Activated CD4-positive, alpha-beta T cell treated with anti-CD3 and anti-CD28 coated beads for 36 hours (primary cell): ENCODE results near the gene CAPN3. TPM values are rescaled to one million over a fixed set of nuclear protein-coding genes. Genes with fewer than 3 reads are reported as not detected.
"Not testable (repeated sequence)": the region's sequence is repeated elsewhere in the genome, so short reads cannot be mapped to it uniquely, and the experiment has no call there.

Experiments
- ATAC-seq: fragments of 200-7000 bp; cut with Tn5 transposase; one replicate; pipeline ENCODE4 v1.10.0; 2021; ENCODE audit warnings: mild to moderate bottlenecking, moderate library complexity
- CTCF ChIA-PET: fragments of 350-600 bp; sonication (Branson Sonifier 250); formaldehyde crosslinking; loops from one replicate; lab custom pipeline; 2021; ENCODE audit warnings: antibody characterized with exemption; lab: Charles Lee
- POLR2A ChIA-PET: fragments of 350-600 bp; sonication (Branson Sonifier 250); formaldehyde crosslinking; loops from one replicate; lab custom pipeline; 2021; ENCODE audit warnings: antibody characterized with exemption, inconsistent platforms; lab: Charles Lee
- DNase-seq: peaks from one replicate; pipeline ENCODE4 v3.0.0-alpha.2; 2020
- H3K27ac Mint-ChIP-seq: one replicate; pipeline ENCODE4 v1.8.0; 2021; ENCODE audit warnings: mixed read lengths
- H3K27me3 Mint-ChIP-seq: one replicate; pipeline ENCODE4 v1.8.0; 2021; ENCODE audit warnings: mixed read lengths
- H3K36me3 Mint-ChIP-seq: one replicate; pipeline ENCODE4 v1.8.0; 2021; ENCODE audit warnings: low read depth, mixed read lengths
- H3K4me1 Mint-ChIP-seq: one replicate; pipeline ENCODE4 v1.8.0; 2021; ENCODE audit warnings: mixed read lengths
- H3K4me3 Mint-ChIP-seq: one replicate; pipeline ENCODE4 v1.8.0; 2021; ENCODE audit warnings: mild to moderate bottlenecking, moderate library complexity, mixed read lengths
- H3K9me3 Mint-ChIP-seq: one replicate; pipeline ENCODE4 v1.8.0; 2021; ENCODE audit warnings: low read depth, mixed read lengths
- intact Hi-C, 2 experiments: fragments of 100-400 bp; cut with DNase I in 1 of 2; cut with micrococcal nuclease in 1 of 2; formaldehyde crosslinking; loops; one replicate each; pipeline versions ENCODE4 v1.14.2 to v1.15.1; 2022 to 2024; cut with DNase I, micrococcal nuclease
- total RNA-seq, 2 experiments: library from RNA; stranded (reverse); gene quantifications; one replicate each; pipeline ENCODE4 v1.2.3, GENCODE V29; 2021

Gene CAPN3
- 1 to 10 TPM; 2.1 to 2.7 TPM for total RNA-seq

GRCh38 chr15:42359249-42359648 is at the start of gene CAPN3:
TSS of gene CAPN3 (plus strand) at chr15:42359501. CDS start at chr15:42359806, 305 bp downstream.
- ATAC-seq (no peak), DNase-seq (no peak)
- Mint-ChIP-seq H3K27me3 (no peaks in the 10 kb centered on the region), H3K4me3 (no peak within 1 kb of the TSS), H3K9me3 (no peaks in the 10 kb centered on the region), H3K36me3 (peaks cover 2% of the 10 kb centered on the region), H3K27ac (no peak within 1 kb of the TSS), H3K4me1 (no peaks in the 10 kb centered on the region)
- CTCF ChIA-PET = no interaction called here
- POLR2A ChIA-PET = no interaction called here
- intact Hi-C loops = no loop called here

GRCh38 chr15:42313463-42313862 is 45.8 kb upstream of the CAPN3 start:
- intact Hi-C loops = no loop called here
- Mint-ChIP-seq H3K36me3 (peaks cover 8% of the 10 kb centered on the region), H3K9me3 (no peaks in the 10 kb centered on the region), H3K27me3 (no peaks in the 10 kb centered on the region), H3K27ac (no peak overlapping the region), H3K4me1 (peaks cover 1% of the 10 kb centered on the region), H3K4me3 (no peak overlapping the region)
- DNase-seq (no peak), ATAC-seq (no peak)
- ChIA-PET CTCF (no interaction called here), POLR2A (no interaction called here)

- DNase-seq (no peak), ATAC-seq (no peak)
- CTCF ChIA-PET = no interaction called here
- no peak overlapping the region for H3K4me3 Mint-ChIP-seq
- POLR2A ChIA-PET = no interaction called here
- H3K27me3 Mint-ChIP-seq = no peaks in the 10 kb centered on the region
- H3K4me1 Mint-ChIP-seq = peaks cover 1% of the 10 kb centered on the region
- peaks cover 8% of the 10 kb centered on the region for H3K36me3 Mint-ChIP-seq
- intact Hi-C loops = no loop called here
- no peak overlapping the region for H3K27ac Mint-ChIP-seq
- H3K9me3 Mint-ChIP-seq = no peaks in the 10 kb centered on the region
These were observed 44.5 kb upstream of the CAPN3 start for GRCh38 chr15:42314818-42315217.

- ATAC-seq (no peak), DNase-seq (no peak)
- H3K4me1 Mint-ChIP-seq = peaks cover 1% of the 10 kb centered on the region
- no peaks in the 10 kb centered on the region for H3K27me3 Mint-ChIP-seq
- no peaks in the 10 kb centered on the region for H3K9me3 Mint-ChIP-seq
- H3K4me3 Mint-ChIP-seq = no peak overlapping the region
- H3K27ac Mint-ChIP-seq = no peak overlapping the region
- intact Hi-C loops = no loop called here
- POLR2A ChIA-PET = no interaction called here
- CTCF ChIA-PET = no interaction called here
- H3K36me3 Mint-ChIP-seq = peaks cover 8% of the 10 kb centered on the region
These were observed 43.8 kb upstream of the CAPN3 start for GRCh38 chr15:42315521-42315920.

- H3K4me3 Mint-ChIP-seq = not testable (repeated sequence)
These were observed 43.0 kb upstream of the CAPN3 start for GRCh38 chr15:42316282-42316805.

GRCh38 chr15:42319206-42319605 is 40.1 kb upstream of the CAPN3 start:
- Mint-ChIP-seq H3K36me3 (peaks cover 12% of the 10 kb centered on the region), H3K27me3 (no peaks in the 10 kb centered on the region), H3K27ac (no peak overlapping the region), H3K4me3 (no peak overlapping the region), H3K9me3 (no peaks in the 10 kb centered on the region), H3K4me1 (peaks cover 1% of the 10 kb centered on the region)
- no peak for ATAC-seq
- intact Hi-C loops = no loop called here
- ChIA-PET POLR2A (no interaction called here), CTCF (interaction anchor here (1.5 kb wide), 1 partner anchor 10 kb away, joined by 7 read pairs; no protein-coding TSS in a partner anchor)
- DNase-seq = no peak

More at GRCh38 chr15:42316282-42316805, 43.0 kb upstream of the CAPN3 start:
- CTCF ChIA-PET, POLR2A ChIA-PET, intact Hi-C loops, ATAC-seq, H3K27me3 Mint-ChIP-seq, H3K4me1 Mint-ChIP-seq, H3K36me3 Mint-ChIP-seq, H3K27ac Mint-ChIP-seq, H3K9me3 Mint-ChIP-seq, DNase-seq: not testable (repeated sequence)

- intact Hi-C loops = no loop called here
- ChIA-PET POLR2A (no interaction called here), CTCF (interaction anchor here (0.6 kb wide), 1 partner anchor 962 kb away, joined by 3 read pairs; no protein-coding TSS in a partner anchor)
- Mint-ChIP-seq H3K4me1 (no peaks in the 10 kb centered on the region), H3K4me3 (no peak overlapping the region), H3K9me3 (no peaks in the 10 kb centered on the region), H3K27ac (no peak overlapping the region), H3K27me3 (no peaks in the 10 kb centered on the region), H3K36me3 (peaks cover 18% of the 10 kb centered on the region)
- DNase-seq (no peak), ATAC-seq (no peak)
These were observed 35.0 kb upstream of the CAPN3 start for GRCh38 chr15:42324308-42324707.

GRCh38 chr15:42329161-42329560 is 30.1 kb upstream of the CAPN3 start:
- ChIA-PET POLR2A (no interaction called here), CTCF (interaction anchor here (2.2 kb wide), 1 partner anchor 10 kb away, joined by 7 read pairs; no protein-coding TSS in a partner anchor)
- DNase-seq = no peak
- H3K9me3 Mint-ChIP-seq = no peaks in the 10 kb centered on the region
- no peak for ATAC-seq
- H3K36me3 Mint-ChIP-seq = peaks cover 19% of the 10 kb centered on the region
- H3K4me3 Mint-ChIP-seq = no peak overlapping the region
- H3K4me1 Mint-ChIP-seq = no peaks in the 10 kb centered on the region
- H3K27ac Mint-ChIP-seq = no peak overlapping the region
- H3K27me3 Mint-ChIP-seq = no peaks in the 10 kb centered on the region
- intact Hi-C loops = no loop called here

GRCh38 chr15:42329992-42330391 is 29.3 kb upstream of the CAPN3 start:
- ChIA-PET CTCF (interaction anchor here (2.2 kb wide), 1 partner anchor 11 kb away, joined by 7 read pairs; no protein-coding TSS in a partner anchor), POLR2A (no interaction called here)
- Mint-ChIP-seq H3K4me3 (no peak overlapping the region), H3K36me3 (peaks cover 23% of the 10 kb centered on the region), H3K9me3 (peaks cover 5% of the 10 kb centered on the region), H3K4me1 (no peaks in the 10 kb centered on the region), H3K27ac (no peak overlapping the region), H3K27me3 (no peaks in the 10 kb centered on the region)
- intact Hi-C loops = no loop called here
- DNase-seq (no peak), ATAC-seq (no peak)

GRCh38 chr15:42331235-42331634 is 28.1 kb upstream of the CAPN3 start:
- Mint-ChIP-seq H3K9me3 (peaks cover 5% of the 10 kb centered on the region), H3K4me1 (no peaks in the 10 kb centered on the region), H3K4me3 (no peak overlapping the region), H3K27me3 (no peaks in the 10 kb centered on the region), H3K27ac (no peak overlapping the region), H3K36me3 (peaks cover 29% of the 10 kb centered on the region)
- ChIA-PET POLR2A (interaction anchor here (0.6 kb wide), 1 partner anchor 135 kb away, joined by 4 read pairs; no protein-coding TSS in a partner anchor), CTCF (no interaction called here)
- DNase-seq (no peak), ATAC-seq (no peak)
- intact Hi-C loops = no loop called here

- intact Hi-C loops = no loop called here
- Mint-ChIP-seq H3K27ac (no peak overlapping the region), H3K4me3 (no peak overlapping the region), H3K4me1 (no peaks in the 10 kb centered on the region), H3K27me3 (no peaks in the 10 kb centered on the region), H3K36me3 (peaks cover 23% of the 10 kb centered on the region), H3K9me3 (peaks cover 11% of the 10 kb centered on the region)
- ChIA-PET CTCF (no interaction called here), POLR2A (no interaction called here)
- no peak for ATAC-seq
- DNase-seq = no peak
These were observed 27.0 kb upstream of the CAPN3 start for GRCh38 chr15:42332331-42332730.

- ChIA-PET CTCF (interaction anchor here (1.2 kb wide), 1 partner anchor 113 kb away, joined by 3 read pairs; no protein-coding TSS in a partner anchor), POLR2A (no interaction called here)
- Mint-ChIP-seq H3K9me3 (peaks cover 11% of the 10 kb centered on the region), H3K36me3 (peaks cover 25% of the 10 kb centered on the region), H3K4me3 (no peak overlapping the region), H3K4me1 (no peaks in the 10 kb centered on the region), H3K27me3 (no peaks in the 10 kb centered on the region), H3K27ac (no peak overlapping the region)
- ATAC-seq (no peak), DNase-seq (no peak)
- intact Hi-C loops = no loop called here
These were observed 24.2 kb upstream of the CAPN3 start for GRCh38 chr15:42335074-42335473.
